Esophagus muscularis mucosa (tissue), 3 donors: ENCODE results near the gene MDFIC2.

Source experiments
- CTCF ChIP-seq, 3 experiments: fragments of 200-600 bp in 2 of 3; fragments of 450-650 bp in 1 of 3; sonication (generic) in 2 of 3; IDR thresholded peaks; one replicate each; pipeline ENCODE4 v1.5.1; 2017 to 2019; ENCODE audit warnings: antibody characterized with exemption in 3 of 3, mild to moderate bottlenecking in 2 of 3, moderate library complexity in 1 of 3
- POLR2A ChIP-seq: fragments of 450-650 bp; IDR thresholded peaks from one replicate; pipeline ENCODE4 v1.6.1; 2017; ENCODE audit warnings: antibody characterized with exemption, moderate library complexity, mild to moderate bottlenecking, low read depth

GRCh38 chr3:70189884-70190473 is 122.5 kb downstream of the MDFIC2 start:
- TF ChIP-seq CTCF (IDR thresholded peaks at IDR 0.05) = no peak
- TF ChIP-seq POLR2A = no peak
